Motor neuron (in vitro differentiated cells): ENCODE measurements around the gene FNDC3B. TPM values are rescaled to one million over a fixed set of nuclear protein-coding genes. Genes with fewer than 3 reads are reported as not detected.

Source experiments
- ATAC-seq, 8 experiments: fragments of 200-7000 bp; cut with Tn5 transposase; replicated peaks in 6 of 8; 2 replicates each; pipeline ENCODE4 v1.8.0; 2021; ENCODE audit warnings: mild to moderate bottlenecking in 8 of 8, moderate library complexity in 8 of 8
- H3K27ac ChIP-seq, 2 donors: fragments of 250-450 bp; sonication (Bioruptor Pico); 2 replicates each; pipeline ENCODE4 v1.9.0; 2021; ENCODE audit warnings: antibody characterized with exemption in 2 of 2, mild to moderate bottlenecking in 2 of 2, moderate library complexity in 1 of 2
- H3K4me1 ChIP-seq, 2 donors: fragments of 250-450 bp; sonication (Bioruptor Pico); replicated peaks in 1 of 2; 2 replicates each; pipeline ENCODE4 v1.6.1; 2021; ENCODE audit warnings: antibody characterized with exemption in 2 of 2, mild to moderate bottlenecking in 2 of 2, moderate library complexity in 1 of 2
- H3K4me3 ChIP-seq, 5 donors: fragments of 250-450 bp; sonication (Bioruptor Pico); 2 replicates each; pipeline ENCODE4 v1.9.0; 2021; ENCODE audit warnings: antibody characterized with exemption in 5 of 5, mild to moderate bottlenecking in 5 of 5, moderate library complexity in 4 of 5
- WGBS, 10 experiments: fragments of 450-650 bp; shearing (Covaris generic); methylation state at CpG; one replicate each; pipeline ENCODE4 v1.0.0; 2022; 5-methylcytosine and 5-hydroxymethylcytosine counted together
- in situ Hi-C, 9 experiments: fragments of 400-800 bp; cut with MboI; loops; one replicate each; pipeline ENCODE4 v1.15.0; 2021; ENCODE audit warnings: low sequenced_read_pairs in 9 of 9, low pct_unique_long_range_greater_than_20kb in 2 of 9; ENCODE audit not compliant: unreplicated experiment in 9 of 9
- total RNA-seq, 8 experiments: library from RNA; unstranded; fragments of 300-600 nt; gene quantifications; 2 replicates each; pipeline versions ENCODE4 v1.2.3 to v1.2.4, GENCODE V29; 2022

Gene FNDC3B
- total RNA-seq, 8 experiments from 2014 or later, result 12.4 to 77.0 (median 36.6) TPM

- in situ Hi-C loops, result no loop called here
- WGBS, 10 experiments, result 54 to 100% (median 100%) methylated on average over 1 of the region's 3 CpGs; no CpG with 5 or more reads in 5 of the 10 experiments
- Histone ChIP-seq H3K4me1 (peaks cover 0 to 12% of the 10 kb centered on the region in 2 donors), H3K27ac (no peak overlapping the region), H3K4me3 (no peak overlapping the region)
- ATAC-seq, result no peak
Measured at GRCh38 chr3:172192830-172193415, 153.5 kb downstream of the FNDC3B start.

GRCh38 chr3:172193436-172193835 is 154.1 kb downstream of the FNDC3B start:
- H3K27ac ChIP-seq, result no peak overlapping the region
- no peak overlapping the region for H3K4me3 ChIP-seq
- in situ Hi-C loops, result no loop called here
- ATAC-seq, result no peak
- 43 to 100% (median 100%) methylated on average over 1 of the region's 1 CpG; no CpG with 5 or more reads in 5 of the 10 experiments for WGBS, 10 experiments
- H3K4me1 ChIP-seq, result peaks cover 0 to 12% of the 10 kb centered on the region in 2 donors

- Histone ChIP-seq H3K4me3 (no peak overlapping the region), H3K27ac (peak overlapping the region in 1 of 2 donors; percentile 25), H3K4me1 (peaks cover 0 to 12% of the 10 kb centered on the region in 2 donors)
- peak in 5 of 8 experiments; percentile 59 to 95 (median 79) for ATAC-seq
- in situ Hi-C loops, result no loop called here
- WGBS, 10 experiments, result 4 to 78% (median 21%) methylated on average over 1 to 4 of the region's 4 CpGs; no CpG with 5 or more reads in 2 of the 10 experiments
Measured at GRCh38 chr3:172194702-172195406, 155.5 kb downstream of the FNDC3B start.

GRCh38 chr3:172195407-172195754 is 156.0 kb downstream of the FNDC3B start:
- Histone ChIP-seq H3K27ac (peak overlapping the region in 1 of 2 donors; percentile 25), H3K4me1 (peaks cover 0 to 12% of the 10 kb centered on the region in 2 donors), H3K4me3 (no peak overlapping the region)
- peak in 1 of 8 experiments; percentile 7 for ATAC-seq
- in situ Hi-C loops, result no loop called here
- 14 to 60% (median 38%) methylated on average over 1 of the region's 1 CpG; no CpG with 5 or more reads in 5 of the 10 experiments for WGBS, 10 experiments

GRCh38 chr3:172197344-172197743 is 158.0 kb downstream of the FNDC3B start:
- ATAC-seq, result no peak
- Histone ChIP-seq H3K4me3 (no peak overlapping the region), H3K27ac (no peak overlapping the region), H3K4me1 (peaks cover 0 to 20% of the 10 kb centered on the region in 2 donors)
- WGBS, 10 experiments, result 73 to 100% (median 100%) methylated on average over 1 to 3 of the region's 3 CpGs; no CpG with 5 or more reads in 1 of the 10 experiments
- in situ Hi-C loops, result no loop called here

- no peak overlapping the region for H3K27ac ChIP-seq
- WGBS, 10 experiments, result 94 to 100% (median 100%) methylated on average over 1 to 3 of the region's 3 CpGs; no CpG with 5 or more reads in 1 of the 10 experiments
Measured at GRCh38 chr3:172198428-172198827, 159.1 kb downstream of the FNDC3B start.

GRCh38 chr3:172199850-172200369 is 160.5 kb downstream of the FNDC3B start:
- no peak overlapping the region for H3K4me3 ChIP-seq
- in situ Hi-C loops, result no loop called here
- H3K4me1 ChIP-seq, result peaks cover 18 to 39% of the 10 kb centered on the region in 2 donors
- ATAC-seq, result no peak
- 81 to 100% (median 97%) methylated on average over 1 to 7 of the region's 7 CpGs; no CpG with 5 or more reads in 1 of the 10 experiments for WGBS, 10 experiments
- no peak overlapping the region for H3K27ac ChIP-seq

More at GRCh38 chr3:172198428-172198827, 159.1 kb downstream of the FNDC3B start:
- H3K4me1 ChIP-seq, result peaks cover 4 to 29% of the 10 kb centered on the region in 2 donors
- in situ Hi-C loops, result no loop called here
- ATAC-seq, result no peak
- no peak overlapping the region for H3K4me3 ChIP-seq

- peak in 7 of 8 experiments; percentile 20 to 81 (median 77) for ATAC-seq
- Histone ChIP-seq H3K4me3 (no peak overlapping the region), H3K4me1 (peaks cover 21 to 34% of the 10 kb centered on the region in 2 donors), H3K27ac (no peak overlapping the region)
- WGBS, 10 experiments, result 0 to 100% (median 47%) methylated on average over 3 to 10 of the region's 11 CpGs; no CpG with 5 or more reads in 2 of the 10 experiments
- in situ Hi-C loops, result no loop called here
Measured at GRCh38 chr3:172201136-172201869, 161.9 kb downstream of the FNDC3B start.

- Histone ChIP-seq H3K4me3 (no peak overlapping the region), H3K4me1 (peaks cover 21 to 34% of the 10 kb centered on the region in 2 donors), H3K27ac (no peak overlapping the region)
- peak in 3 of 8 experiments; percentile 59 to 79 (median 60) for ATAC-seq
- WGBS, 10 experiments, result 0 to 88% (median 79%) methylated on average over 1 to 3 of the region's 3 CpGs
- in situ Hi-C loops, result no loop called here
Measured at GRCh38 chr3:172201870-172202236, 162.5 kb downstream of the FNDC3B start.

- Histone ChIP-seq H3K4me3 (no peak overlapping the region), H3K27ac (no peak overlapping the region), H3K4me1 (peaks cover 21 to 34% of the 10 kb centered on the region in 2 donors)
- in situ Hi-C loops, result no loop called here
- 20 to 93% (median 77%) methylated on average over 1 to 3 of the region's 3 CpGs; no CpG with 5 or more reads in 1 of the 10 experiments for WGBS, 10 experiments
- no peak for ATAC-seq
Measured at GRCh38 chr3:172202797-172203196, 163.4 kb downstream of the FNDC3B start.

- 2 to 77% (median 36%) methylated on average over 2 to 9 of the region's 9 CpGs; no CpG with 5 or more reads in 2 of the 10 experiments for WGBS, 10 experiments
- in situ Hi-C loops, result no loop called here
- H3K27ac ChIP-seq, result peak overlapping the region in 1 of 2 donors; percentile 38
- H3K4me3 ChIP-seq, result no peak overlapping the region
- ATAC-seq, result peak in 5 of 8 experiments; percentile 67 to 84 (median 78)
- peaks cover 21 to 34% of the 10 kb centered on the region in 2 donors for H3K4me1 ChIP-seq
Measured at GRCh38 chr3:172203522-172204258, 164.3 kb downstream of the FNDC3B start.

GRCh38 chr3:172204716-172205115 is 165.3 kb downstream of the FNDC3B start:
- Histone ChIP-seq H3K4me1 (peaks cover 21 to 37% of the 10 kb centered on the region in 2 donors), H3K27ac (no peak overlapping the region), H3K4me3 (no peak overlapping the region)
- ATAC-seq, result no peak
- 75 to 98% (median 88%) methylated on average over 1 to 5 of the region's 5 CpGs; no CpG with 5 or more reads in 1 of the 10 experiments for WGBS, 10 experiments
- in situ Hi-C loops, result no loop called here
